GM19468 (cell line): ENCODE measurements around the gene PCSK7.
"Not testable (repeated sequence)": the region's sequence is repeated elsewhere in the genome, so short reads cannot be mapped to it uniquely, and the experiment has no call there.

Source experiments
- ATAC-seq: cut with Tn5 transposase; IDR thresholded peaks from one replicate; pipeline ENCODE4 v1.9.1; 2021; ENCODE audit warnings: mild to moderate bottlenecking, moderate library complexity, moderate number of reproducible peaks; ENCODE audit not compliant: unreplicated experiment; ENCODE audit errors: extremely low read depth

The PCSK7 gene

GRCh38 chr11:117186431-117186761 lies 45.5 kb downstream of the PCSK7 start:
- no peak for ATAC-seq

DNA sequence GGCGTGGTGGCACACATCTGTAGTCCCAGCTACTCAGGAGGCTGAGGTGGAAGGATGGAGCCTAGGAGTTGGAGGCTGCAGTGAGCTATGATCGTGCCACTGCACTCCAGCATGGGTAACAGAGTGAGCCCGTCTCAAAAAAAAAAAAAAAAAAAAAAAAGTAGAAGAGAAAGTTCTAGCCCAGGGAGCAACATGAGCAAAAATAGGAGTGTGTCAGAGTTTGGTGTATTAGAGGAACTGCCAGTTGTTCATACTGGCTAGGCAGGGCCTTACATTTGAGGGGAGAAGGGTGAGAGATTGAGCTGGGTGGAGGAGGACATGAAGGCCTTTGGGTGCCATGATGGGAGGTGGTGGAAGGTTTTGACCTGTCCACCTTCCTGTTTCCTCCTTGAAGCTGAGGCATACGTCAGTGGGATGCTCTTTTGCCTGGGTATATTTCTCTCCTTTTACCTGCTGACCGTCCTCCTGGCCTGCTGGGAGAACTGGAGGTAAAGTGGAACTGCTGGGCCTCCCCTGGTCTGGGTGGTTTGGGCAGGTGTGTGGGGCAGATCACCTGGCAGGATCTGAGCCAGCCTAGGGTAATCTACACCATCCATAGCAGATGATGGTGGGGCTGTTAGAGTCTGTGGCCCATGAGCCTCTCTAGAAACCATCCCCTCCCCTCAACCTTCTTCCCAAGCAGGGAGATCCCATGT lies 46.0 kb downstream of the PCSK7 start:
- no peak for ATAC-seq

GRCh38 chr11:117183724-117184349 lies 48.0 kb downstream of the PCSK7 start:
- ATAC-seq = no peak

DNA sequence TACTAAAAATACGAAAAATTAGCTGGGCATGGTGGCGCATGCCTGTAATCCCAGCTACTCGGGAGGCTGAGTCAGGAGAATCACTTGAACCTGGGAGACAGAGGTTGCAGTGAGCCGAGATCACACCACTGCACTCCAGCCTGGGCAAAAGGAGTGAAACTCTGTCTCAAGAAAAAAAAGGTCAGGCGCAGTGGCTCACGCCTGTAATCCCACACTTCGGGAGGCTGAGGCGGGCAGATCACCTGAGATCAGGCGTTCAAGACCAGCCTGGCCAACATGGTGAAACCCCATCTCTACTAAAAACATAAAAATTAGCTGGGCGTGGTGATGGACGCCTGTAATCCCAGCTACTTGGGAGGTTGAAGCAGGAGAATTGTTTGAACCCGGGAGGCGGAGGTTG lies 48.7 kb downstream of the PCSK7 start:
- ATAC-seq = not testable (repeated sequence)

DNA sequence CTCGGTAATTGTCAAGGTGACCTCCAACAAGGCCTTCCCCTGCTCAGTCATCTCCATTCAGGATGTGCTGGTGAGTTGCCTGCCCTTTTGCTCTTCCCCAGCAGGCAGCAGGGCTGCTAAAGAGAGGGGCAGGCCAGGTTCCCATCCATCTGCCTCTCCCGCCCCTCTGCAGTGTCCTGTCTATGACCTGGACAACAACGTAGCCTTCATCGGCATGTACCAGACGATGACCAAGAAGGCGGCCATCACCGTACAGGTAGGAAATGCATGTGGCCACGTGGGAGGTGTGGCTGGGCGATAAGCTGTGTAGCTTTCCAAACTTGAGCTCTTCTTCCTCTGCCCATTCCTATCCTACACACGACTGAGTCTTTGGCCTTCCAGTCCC lies 49.3 kb downstream of the PCSK7 start:
- ATAC-seq = no peak

GRCh38 chr11:117181586-117182550 lies 50.0 kb downstream of the PCSK7 start:
- ATAC-seq = no peak

DNA sequence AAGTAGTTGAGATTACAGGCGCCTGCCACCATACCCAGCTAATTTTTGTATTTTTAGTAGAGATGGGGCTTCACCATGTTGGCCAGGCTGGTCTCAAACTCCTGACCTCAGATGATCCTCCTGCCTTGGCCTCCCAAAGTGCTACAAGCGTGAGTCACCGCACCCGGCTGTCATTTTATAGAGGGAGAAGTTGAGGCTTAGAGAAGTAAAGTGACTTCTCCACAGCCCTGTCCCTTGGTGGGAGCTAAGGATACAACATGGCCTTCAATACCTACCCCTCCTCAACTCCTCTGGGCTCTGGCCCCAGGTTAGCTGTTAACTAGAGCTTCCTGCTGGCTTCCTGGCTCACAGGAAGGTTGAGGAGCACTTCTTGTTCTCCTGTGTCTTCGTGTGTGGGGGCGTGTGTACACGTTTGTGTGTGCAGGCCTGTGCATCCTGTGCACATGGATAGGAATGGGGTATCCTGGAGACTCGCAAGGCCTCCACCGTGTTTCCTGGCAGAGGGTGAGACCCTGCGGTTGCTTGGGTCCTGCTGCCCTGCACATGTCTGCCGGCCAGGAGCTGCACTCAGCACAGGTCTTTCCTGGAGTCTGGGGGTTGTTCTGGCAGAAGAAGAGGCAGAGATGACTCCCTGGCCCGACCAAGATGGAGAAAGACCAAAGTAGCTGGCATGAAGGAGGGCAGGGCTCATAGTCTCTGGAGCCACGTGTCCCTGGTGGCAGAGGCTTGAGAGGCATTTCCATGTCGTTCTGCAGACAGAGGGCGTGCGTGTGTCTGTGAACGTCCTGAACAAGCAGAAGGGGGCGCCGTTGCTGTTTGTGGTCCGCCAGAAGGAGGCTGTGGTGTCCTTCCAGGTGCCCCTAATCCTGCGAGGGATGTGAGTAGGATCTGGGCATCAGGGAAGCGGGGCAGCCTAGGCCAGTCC lies 51.0 kb downstream of the PCSK7 start:
- ATAC-seq = no peak

DNA sequence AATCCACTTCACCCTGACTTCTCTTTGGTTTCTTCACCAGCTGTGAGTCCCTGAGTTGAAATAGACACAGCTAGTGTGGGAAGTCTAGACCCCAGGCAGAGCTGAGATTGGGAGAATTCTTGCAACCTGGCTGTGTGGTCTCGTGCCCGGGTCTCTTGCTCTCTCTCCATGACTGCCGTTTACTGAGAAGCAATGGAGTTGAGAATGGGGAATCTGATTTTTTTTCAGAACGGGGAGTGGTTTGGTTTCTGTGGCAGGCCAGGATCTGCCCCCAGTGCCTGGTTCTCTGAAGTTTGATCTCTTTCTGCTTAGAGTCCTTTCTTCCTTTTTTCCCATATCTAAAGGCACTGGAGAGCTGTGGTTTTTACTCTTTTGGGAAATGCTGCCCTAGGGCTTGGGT lies 51.9 kb downstream of the PCSK7 start:
- ATAC-seq = no peak

GRCh38 chr11:117179048-117179999 lies 52.5 kb downstream of the PCSK7 start:
- no peak for ATAC-seq

GRCh38 chr11:117178210-117179034 lies 53.5 kb downstream of the PCSK7 start, which contains the start of gene SIDT2:
SIDT2 (plus strand) TSS chr11:117178743; CDS start chr11:117179264, 521 bp downstream.
- peak; percentile 94 for ATAC-seq

DNA sequence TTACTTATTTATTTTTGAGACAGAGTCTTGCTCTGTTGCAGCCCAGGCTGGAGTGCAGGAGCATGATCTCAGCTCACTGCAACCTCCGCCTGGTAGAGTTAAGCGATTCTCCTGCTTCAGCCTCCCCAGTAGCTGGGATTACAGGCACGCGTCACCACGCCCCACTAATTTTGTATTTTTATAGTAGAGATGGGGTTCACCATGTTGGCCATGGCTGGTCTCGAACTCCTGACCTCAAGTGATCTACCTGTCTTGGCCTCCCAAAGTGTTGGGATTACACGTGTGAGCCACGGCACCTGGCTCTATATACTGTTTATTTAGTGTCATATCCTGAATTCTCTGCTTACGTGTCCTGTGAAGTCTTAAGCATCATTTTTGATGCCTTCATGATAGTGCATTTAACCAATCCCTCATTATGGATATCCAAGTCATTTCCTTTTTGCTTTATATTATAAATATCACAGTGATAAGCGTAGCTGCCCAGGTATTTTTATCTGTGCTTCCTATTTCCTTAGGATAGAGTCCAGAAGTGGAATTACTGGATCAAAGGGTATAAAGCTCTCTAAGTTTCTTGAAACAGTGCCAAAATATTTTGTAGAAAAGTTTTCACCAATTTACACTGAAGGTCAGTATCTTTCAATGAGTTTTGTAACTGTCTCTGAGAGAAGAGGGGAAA lies 54.2 kb downstream of the PCSK7 start:
- ATAC-seq = no peak

- ATAC-seq = no peak
Observed at GRCh38 chr11:117176186-117176585, 55.7 kb downstream of the PCSK7 start.

- ATAC-seq = no peak
Observed at GRCh38 chr11:117175781-117176180, 56.1 kb downstream of the PCSK7 start.

DNA sequence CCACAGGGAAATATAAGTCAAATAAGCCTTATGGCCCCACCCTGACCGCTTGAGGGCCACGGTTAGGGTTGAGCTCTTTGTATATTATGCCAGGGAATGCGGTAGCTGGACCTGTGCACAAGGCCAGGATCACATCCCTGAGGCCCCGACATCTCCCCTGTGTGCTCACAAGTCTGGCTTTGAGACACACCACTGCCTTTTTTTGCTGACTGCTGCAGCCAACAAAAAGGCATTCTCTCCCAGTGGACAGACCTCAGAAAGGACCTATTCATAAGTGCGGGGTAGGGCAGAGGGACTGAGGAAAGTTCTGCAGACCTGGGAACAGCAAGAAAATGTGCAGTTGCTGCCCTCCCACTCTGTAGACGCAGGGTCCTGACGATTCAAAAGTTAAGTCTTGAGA lies 56.8 kb downstream of the PCSK7 start:
- no peak for ATAC-seq

DNA sequence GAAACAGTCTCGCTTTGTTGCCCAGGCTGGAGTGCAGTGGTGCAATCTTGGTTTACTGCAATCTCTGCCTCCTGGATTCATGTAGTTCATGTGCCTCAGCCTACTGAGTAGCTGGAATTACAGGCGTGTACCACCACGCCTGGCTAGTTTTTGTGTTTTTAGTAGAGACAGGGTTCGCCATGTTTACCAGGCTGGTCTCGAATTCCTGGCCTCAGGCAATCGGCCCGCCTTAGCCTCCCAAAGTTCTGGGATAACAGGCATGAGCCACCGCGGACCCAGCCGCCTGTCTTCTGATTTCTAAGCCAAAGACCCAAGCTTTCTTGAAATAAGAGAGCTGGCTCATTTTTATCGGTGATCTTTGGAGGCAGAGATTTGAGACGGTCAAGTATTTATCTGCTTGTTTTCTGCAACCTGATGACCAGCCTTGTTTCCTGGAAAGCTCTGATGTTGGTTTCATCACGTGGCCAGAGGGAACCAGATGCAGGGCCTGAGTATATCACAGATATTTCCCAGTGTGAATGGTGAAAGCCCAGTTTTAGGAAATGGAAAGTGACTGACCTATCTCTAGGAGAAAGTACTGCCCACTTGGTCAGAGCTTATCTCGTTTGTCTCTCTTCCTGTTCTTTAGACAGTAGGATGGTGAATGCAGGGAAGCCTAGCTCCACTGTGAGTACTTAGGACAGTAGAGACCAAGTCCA lies 59.0 kb downstream of the PCSK7 start:
- no peak for ATAC-seq

DNA sequence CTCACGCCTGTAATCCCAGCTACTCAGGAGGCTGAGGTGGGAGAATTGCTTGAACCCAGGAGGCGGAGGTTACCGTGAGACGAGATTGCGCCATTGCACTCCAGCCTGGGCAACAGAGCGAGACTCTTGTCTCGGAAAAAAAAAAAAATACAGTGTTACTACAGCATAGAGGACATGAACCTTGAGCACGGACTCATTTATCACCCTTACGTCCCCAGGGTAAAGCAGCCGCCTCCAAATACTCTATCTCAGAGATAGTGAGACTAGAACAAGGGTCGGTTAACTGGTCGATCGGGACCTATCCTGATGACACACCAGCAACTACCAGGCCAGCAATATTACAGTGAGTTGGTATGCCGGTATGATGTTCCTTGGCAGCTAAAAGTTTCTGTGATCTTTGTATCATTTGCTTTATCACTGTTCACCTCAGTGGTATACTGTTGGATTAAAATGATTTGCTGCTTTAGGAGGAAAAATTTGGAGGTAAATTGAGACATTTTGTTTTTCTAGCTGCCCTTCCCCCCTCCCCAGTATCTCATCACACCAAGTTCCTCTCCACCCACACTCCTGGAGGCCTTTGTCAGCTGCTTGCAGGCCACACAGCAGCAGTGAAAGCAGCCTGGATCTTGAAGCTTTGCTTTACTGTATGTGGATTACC lies 60.3 kb downstream of the PCSK7 start:
- ATAC-seq = no peak
